GM12878 (cell line): ENCODE measurements around the gene EPHA4. TPM values are rescaled to one million over a fixed set of nuclear protein-coding genes. Genes with fewer than 3 reads are reported as not detected.

Source experiments
- ATAC-seq: fragments of 200-7000 bp; cut with Tn5 transposase; 3 replicates; pipeline ENCODE4 v1.9.1; 2020; ENCODE audit warnings: mild to moderate bottlenecking, moderate library complexity
- BruUV-seq: library from RNA; stranded (reverse); fragments of 400-500 nt; replicated peaks from 2 replicates; lab custom pipeline; 2021; lab: Mats Ljungman, UMichigan
- CTCF ChIA-PET: fragments of 300-600 bp; sonication (Branson Sonifier 250); formaldehyde crosslinking; extraction: SDS; loops from one replicate; lab custom pipeline; 2021; ENCODE audit warnings: inconsistent platforms; lab: Yijun Ruan, JAX
- POLR2A ChIA-PET: fragments of 350-600 bp; formaldehyde crosslinking; extraction: SDS; loops from one replicate; lab custom pipeline; 2021; ENCODE audit warnings: inconsistent platforms; lab: Charles Lee
- RAD21 ChIA-PET: fragments of 300-600 bp; sonication (Branson Sonifier 250); formaldehyde crosslinking; loops from one replicate; lab custom pipeline; 2023; ENCODE audit warnings: antibody characterized with exemption; ENCODE audit not compliant: unreplicated experiment; lab: Charles Lee
- SMC1A ChIA-PET: fragments of 300-600 bp; sonication (Branson Sonifier 250); formaldehyde crosslinking; loops from one replicate; lab custom pipeline; 2023; ENCODE audit not compliant: unreplicated experiment, uncharacterized antibody; lab: Charles Lee
- DNase-seq: peaks from one replicate; pipeline ENCODE4 v3.0.0-alpha.2; 2011; ENCODE audit warnings: low read depth, low spot score
- FAIRE-seq: peaks from 3 replicates; lab custom pipeline; 2011; peaks lifted over from hg19 to GRCh38; lab: Jason Lieb, UNC
- H2AFZ ChIP-seq: 2 replicates; pipeline ENCODE4 v1.6.0; 2011; ENCODE audit warnings: low read depth, low read length, control low read depth; ENCODE audit not compliant: control insufficient read depth
- H3K27ac ChIP-seq: 2 replicates; pipeline ENCODE4 v1.5.1; 2011; ENCODE audit warnings: control low read depth; ENCODE audit not compliant: control insufficient read depth, insufficient read depth
- H3K27me3 ChIP-seq, 2 experiments: replicated peaks in 1 of 2; 2 replicates each; pipeline versions ENCODE4 v1.6.0 to v1.6.1; 2011; ENCODE audit warnings: low read length in 1 of 2; ENCODE audit not compliant: control insufficient read depth in 2 of 2, insufficient read depth in 2 of 2
- H3K36me3 ChIP-seq, 2 experiments: 2 replicates each; pipeline ENCODE4 v1.5.1; 2011; ENCODE audit warnings: low read length in 1 of 2; ENCODE audit not compliant: control insufficient read depth in 2 of 2, insufficient read depth in 2 of 2
- H3K4me1 ChIP-seq: 2 replicates; pipeline ENCODE4 v1.6.1; 2011; ENCODE audit warnings: mild to moderate bottlenecking, low read length, moderate library complexity, mixed read lengths; ENCODE audit not compliant: control insufficient read depth, insufficient read depth
- H3K4me2 ChIP-seq: 2 replicates; pipeline ENCODE4 v1.6.0; 2011; ENCODE audit warnings: control low read depth; ENCODE audit not compliant: control insufficient read depth, insufficient read depth
- H3K4me3 ChIP-seq: fragments of 200-600 bp; sonication (generic); 2 replicates; pipeline ENCODE4 v1.5.1; 2016
- H3K79me2 ChIP-seq: 2 replicates; pipeline ENCODE4 v1.6.0; 2011; ENCODE audit warnings: low read length; ENCODE audit not compliant: control insufficient read depth, insufficient read depth
- H3K9ac ChIP-seq: 2 replicates; pipeline ENCODE4 v1.8.0; 2011; ENCODE audit warnings: low read length, control low read depth, mixed read lengths; ENCODE audit not compliant: control insufficient read depth, insufficient read depth
- H3K9me3 ChIP-seq: replicated peaks from 3 replicates; pipeline ENCODE4 v1.5.1; 2011; ENCODE audit warnings: mild to moderate bottlenecking, low read length; ENCODE audit not compliant: control insufficient read depth, insufficient read depth
- H4K20me1 ChIP-seq: 2 replicates; pipeline ENCODE4 v1.6.0; 2011; ENCODE audit not compliant: control insufficient read depth, insufficient read depth
- HDGF ChIP-seq: fragments of 450-650 bp; IDR thresholded peaks from 2 replicates; pipeline ENCODE4 v1.6.1; 2016; ENCODE audit warnings: antibody characterized with exemption
- IKZF2 ChIP-seq, 2 experiments: fragments of 450-650 bp; IDR thresholded peaks; 2 replicates each; pipeline ENCODE4 v1.6.1; 2017; ENCODE audit warnings: mild to moderate bottlenecking in 2 of 2, moderate library complexity in 2 of 2
- JUNB ChIP-seq: IDR thresholded peaks from 2 replicates; pipeline ENCODE4 v1.6.1; 2016; ENCODE audit warnings: antibody characterized with exemption, mild to moderate bottlenecking
- NFIC ChIP-seq: IDR thresholded peaks from 2 replicates; pipeline ENCODE4 v1.6.1; 2012; ENCODE audit warnings: low read depth, mild to moderate bottlenecking, inconsistent platforms, low read length, moderate library complexity
- NR2C1 ChIP-seq: fragments of 450-650 bp; IDR thresholded peaks from 2 replicates; pipeline ENCODE4 v1.6.1; 2017; ENCODE audit warnings: antibody characterized with exemption, mild to moderate bottlenecking, moderate library complexity
- POLR2A ChIP-seq: IDR thresholded peaks from 2 replicates; pipeline ENCODE4 v1.6.1; 2011; ENCODE audit warnings: low read depth, mild to moderate bottlenecking, low read length
- RUNX3 ChIP-seq: IDR thresholded peaks from 2 replicates; pipeline ENCODE4 v1.6.1; 2012; ENCODE audit warnings: low read length, inconsistent platforms
- SREBF1 ChIP-seq: IDR thresholded peaks from 2 replicates; pipeline ENCODE4 v1.6.1; 2012; ENCODE audit warnings: mild to moderate bottlenecking, low read length
- TAF1 ChIP-seq: IDR thresholded peaks from 2 replicates; pipeline ENCODE4 v1.6.1; 2011; ENCODE audit warnings: mild to moderate bottlenecking, low read depth, low read length, borderline replicate concordance
- WGBS: methylation state at CpG from one replicate; pipeline ENCODE4 v1.1.6; 2016; ENCODE audit warnings: low lambda C conversion rate; ENCODE audit not compliant: insufficient replicate concordance, insufficient coverage; ENCODE audit errors: missing lambda C conversion rate; 5-methylcytosine and 5-hydroxymethylcytosine counted together
- in situ Hi-C: fragments of 300-500 bp; cut with MboI; formaldehyde crosslinking; loops from 9 replicates; pipeline ENCODE4 v1.14.3; 2018; ENCODE audit warnings: mixed read lengths
- intact Hi-C: fragments of 100-400 bp; cut with micrococcal nuclease; formaldehyde crosslinking; loops from one replicate; pipeline ENCODE4 v1.14.2; 2022; ENCODE audit not compliant: unreplicated experiment
- polyA plus RNA-seq, 11 experiments: library from polyadenylated mRNA; depleted of rRNA in 4 of 11; unstranded in 6 of 11; stranded (reverse) in 5 of 11; fragments of >200 nt; fragmentation: Nextera tagmentation in 4 of 11; fragmentation: Illumina TruSeq in 1 of 11; extraction: Ambion mirVana in 4 of 11; extraction: Trizol in 1 of 11; gene quantifications; 1 replicate in 1 of 11; 2 replicates in 10 of 11; pipeline versions ENCODE4 v1.2.1 to v1.2.3, GENCODE V29; 2011 to 2016; ENCODE audit warnings: inconsistent platforms in 2 of 11, missing spikeins in 2 of 11, low read depth in 1 of 11
- total RNA-seq, 4 experiments: library from RNA; depleted of rRNA in 3 of 4; stranded (reverse); fragments of >200 nt in 3 of 4; fragmentation: Illumina TruSeq in 1 of 4; extraction: Trizol in 1 of 4; gene quantifications; 2 replicates each; pipeline versions ENCODE4 v1.2.1 to v1.2.3, GENCODE V29; 2013 to 2021
- TF ChIP-seq, protein P1 (sequence below): fragments of 450-650 bp; IDR thresholded peaks from 2 replicates; pipeline ENCODE4 v1.6.1; 2017; ENCODE audit warnings: mild to moderate bottlenecking, moderate library complexity
- TF ChIP-seq, protein P2 (sequence below): fragments of 450-650 bp; IDR thresholded peaks from 2 replicates; pipeline ENCODE4 v1.6.1; 2017; ENCODE audit warnings: antibody characterized with exemption, mild to moderate bottlenecking, moderate library complexity
- TF ChIP-seq, protein P3 (sequence below): fragments of 450-650 bp; IDR thresholded peaks from 2 replicates; pipeline ENCODE4 v1.6.1; 2017; ENCODE audit warnings: mild to moderate bottlenecking

EPHA4 gene
- total and polyA plus RNA-seq, 10 of the 15 experiments (the other 5 are each of a cell fraction or from before 2014, with no cell fraction given), result 0.06 to 1.5 (median 0.33) TPM; not detected in 1

DNA sequence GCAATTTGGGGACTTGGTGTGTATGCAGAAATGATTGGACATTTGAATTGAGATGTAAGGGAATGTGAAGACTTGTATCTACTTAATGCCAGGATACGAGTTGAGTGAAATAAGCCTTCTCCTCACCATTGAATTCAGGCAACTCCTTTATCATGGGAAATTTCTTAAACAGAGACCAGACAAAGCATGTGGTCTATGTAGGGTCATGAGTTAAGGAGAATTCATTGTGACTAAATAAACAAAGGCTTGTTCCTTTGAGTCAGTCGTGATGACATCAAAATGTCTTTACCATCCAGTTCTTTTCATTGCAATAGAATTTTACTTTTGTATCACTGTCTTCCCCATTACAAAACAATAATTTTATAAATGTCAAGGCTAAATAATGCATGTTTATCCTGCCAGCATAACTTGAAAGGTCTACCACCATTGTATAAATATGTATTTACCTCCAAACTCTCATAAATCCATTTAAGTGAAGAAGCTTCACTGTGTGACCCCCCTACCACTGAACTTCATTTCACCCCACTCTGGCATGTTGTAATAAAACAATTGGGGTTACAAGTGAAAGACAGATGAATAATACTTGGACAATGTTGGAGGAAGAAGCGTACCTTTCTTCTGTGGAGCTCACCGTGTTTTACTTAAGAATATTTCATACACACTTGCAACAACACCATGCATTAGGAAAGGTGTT is 149.4 kb downstream of the EPHA4 start:
- intact Hi-C loops, result no loop called here
- H2AFZ ChIP-seq, result no peak overlapping the region
- no TSS peak for BruUV-seq
- H4K20me1 ChIP-seq, result no peaks in the 10 kb centered on the region
- H3K4me1 ChIP-seq, result no peaks in the 10 kb centered on the region
- RAD21 ChIA-PET, result no interaction called here
- POLR2A ChIA-PET, result no interaction called here
- TF ChIP-seq NR2C1, result no peak
- TF ChIP-seq RUNX3, result no peak
- no peak for TF ChIP-seq NFIC
- TF ChIP-seq POLR2A, result no peak
- TF ChIP-seq TAF1, result no peak
- TF ChIP-seq, protein P1, sequence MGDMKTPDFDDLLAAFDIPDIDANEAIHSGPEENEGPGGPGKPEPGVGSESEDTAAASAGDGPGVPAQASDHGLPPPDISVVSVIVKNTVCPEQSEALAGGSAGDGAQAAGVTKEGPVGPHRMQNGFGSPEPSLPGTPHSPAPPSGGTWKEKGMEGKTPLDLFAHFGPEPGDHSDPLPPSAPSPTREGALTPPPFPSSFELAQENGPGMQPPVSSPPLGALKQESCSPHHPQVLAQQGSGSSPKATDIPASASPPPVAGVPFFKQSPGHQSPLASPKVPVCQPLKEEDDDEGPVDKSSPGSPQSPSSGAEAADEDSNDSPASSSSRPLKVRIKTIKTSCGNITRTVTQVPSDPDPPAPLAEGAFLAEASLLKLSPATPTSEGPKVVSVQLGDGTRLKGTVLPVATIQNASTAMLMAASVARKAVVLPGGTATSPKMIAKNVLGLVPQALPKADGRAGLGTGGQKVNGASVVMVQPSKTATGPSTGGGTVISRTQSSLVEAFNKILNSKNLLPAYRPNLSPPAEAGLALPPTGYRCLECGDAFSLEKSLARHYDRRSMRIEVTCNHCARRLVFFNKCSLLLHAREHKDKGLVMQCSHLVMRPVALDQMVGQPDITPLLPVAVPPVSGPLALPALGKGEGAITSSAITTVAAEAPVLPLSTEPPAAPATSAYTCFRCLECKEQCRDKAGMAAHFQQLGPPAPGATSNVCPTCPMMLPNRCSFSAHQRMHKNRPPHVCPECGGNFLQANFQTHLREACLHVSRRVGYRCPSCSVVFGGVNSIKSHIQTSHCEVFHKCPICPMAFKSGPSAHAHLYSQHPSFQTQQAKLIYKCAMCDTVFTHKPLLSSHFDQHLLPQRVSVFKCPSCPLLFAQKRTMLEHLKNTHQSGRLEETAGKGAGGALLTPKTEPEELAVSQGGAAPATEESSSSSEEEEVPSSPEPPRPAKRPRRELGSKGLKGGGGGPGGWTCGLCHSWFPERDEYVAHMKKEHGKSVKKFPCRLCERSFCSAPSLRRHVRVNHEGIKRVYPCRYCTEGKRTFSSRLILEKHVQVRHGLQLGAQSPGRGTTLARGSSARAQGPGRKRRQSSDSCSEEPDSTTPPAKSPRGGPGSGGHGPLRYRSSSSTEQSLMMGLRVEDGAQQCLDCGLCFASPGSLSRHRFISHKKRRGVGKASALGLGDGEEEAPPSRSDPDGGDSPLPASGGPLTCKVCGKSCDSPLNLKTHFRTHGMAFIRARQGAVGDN, result no peak
- TF ChIP-seq HDGF, result no peak
- no peak for TF ChIP-seq SREBF1
- TF ChIP-seq JUNB, result no peak
- TF ChIP-seq, protein P2, sequence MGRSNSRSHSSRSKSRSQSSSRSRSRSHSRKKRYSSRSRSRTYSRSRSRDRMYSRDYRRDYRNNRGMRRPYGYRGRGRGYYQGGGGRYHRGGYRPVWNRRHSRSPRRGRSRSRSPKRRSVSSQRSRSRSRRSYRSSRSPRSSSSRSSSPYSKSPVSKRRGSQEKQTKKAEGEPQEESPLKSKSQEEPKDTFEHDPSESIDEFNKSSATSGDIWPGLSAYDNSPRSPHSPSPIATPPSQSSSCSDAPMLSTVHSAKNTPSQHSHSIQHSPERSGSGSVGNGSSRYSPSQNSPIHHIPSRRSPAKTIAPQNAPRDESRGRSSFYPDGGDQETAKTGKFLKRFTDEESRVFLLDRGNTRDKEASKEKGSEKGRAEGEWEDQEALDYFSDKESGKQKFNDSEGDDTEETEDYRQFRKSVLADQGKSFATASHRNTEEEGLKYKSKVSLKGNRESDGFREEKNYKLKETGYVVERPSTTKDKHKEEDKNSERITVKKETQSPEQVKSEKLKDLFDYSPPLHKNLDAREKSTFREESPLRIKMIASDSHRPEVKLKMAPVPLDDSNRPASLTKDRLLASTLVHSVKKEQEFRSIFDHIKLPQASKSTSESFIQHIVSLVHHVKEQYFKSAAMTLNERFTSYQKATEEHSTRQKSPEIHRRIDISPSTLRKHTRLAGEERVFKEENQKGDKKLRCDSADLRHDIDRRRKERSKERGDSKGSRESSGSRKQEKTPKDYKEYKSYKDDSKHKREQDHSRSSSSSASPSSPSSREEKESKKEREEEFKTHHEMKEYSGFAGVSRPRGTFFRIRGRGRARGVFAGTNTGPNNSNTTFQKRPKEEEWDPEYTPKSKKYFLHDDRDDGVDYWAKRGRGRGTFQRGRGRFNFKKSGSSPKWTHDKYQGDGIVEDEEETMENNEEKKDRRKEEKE, result no peak
- TF ChIP-seq IKZF2 (IDR thresholded peaks at IDR 0.05), result no peak
- TF ChIP-seq, protein P3, sequence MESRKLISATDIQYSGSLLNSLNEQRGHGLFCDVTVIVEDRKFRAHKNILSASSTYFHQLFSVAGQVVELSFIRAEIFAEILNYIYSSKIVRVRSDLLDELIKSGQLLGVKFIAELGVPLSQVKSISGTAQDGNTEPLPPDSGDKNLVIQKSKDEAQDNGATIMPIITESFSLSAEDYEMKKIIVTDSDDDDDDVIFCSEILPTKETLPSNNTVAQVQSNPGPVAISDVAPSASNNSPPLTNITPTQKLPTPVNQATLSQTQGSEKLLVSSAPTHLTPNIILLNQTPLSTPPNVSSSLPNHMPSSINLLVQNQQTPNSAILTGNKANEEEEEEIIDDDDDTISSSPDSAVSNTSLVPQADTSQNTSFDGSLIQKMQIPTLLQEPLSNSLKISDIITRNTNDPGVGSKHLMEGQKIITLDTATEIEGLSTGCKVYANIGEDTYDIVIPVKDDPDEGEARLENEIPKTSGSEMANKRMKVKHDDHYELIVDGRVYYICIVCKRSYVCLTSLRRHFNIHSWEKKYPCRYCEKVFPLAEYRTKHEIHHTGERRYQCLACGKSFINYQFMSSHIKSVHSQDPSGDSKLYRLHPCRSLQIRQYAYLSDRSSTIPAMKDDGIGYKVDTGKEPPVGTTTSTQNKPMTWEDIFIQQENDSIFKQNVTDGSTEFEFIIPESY, result no peak
- WGBS, result 39% methylated on average over 4 of the region's 4 CpGs
- FAIRE-seq (no peak), DNase-seq (no peak), ATAC-seq (no peak)
- H3K9ac ChIP-seq, result no peak overlapping the region
- H3K79me2 ChIP-seq, result no peaks in the 10 kb centered on the region
- no peak overlapping the region for H3K4me3 ChIP-seq
- H3K9me3 ChIP-seq, result no peaks in the 10 kb centered on the region
- H3K27ac ChIP-seq, result no peak overlapping the region
- H3K36me3 ChIP-seq, result no peaks in the 10 kb centered on the region
- in situ Hi-C loops, result no loop called here
- no peaks in the 10 kb centered on the region; a peak in 1 of 4 replicates for H3K27me3 ChIP-seq
- no peak overlapping the region for H3K4me2 ChIP-seq
- CTCF ChIA-PET, result no interaction called here
- SMC1A ChIA-PET, result no interaction called here
